Stimulated activated CD8-positive, alpha-beta memory T cell treated with anti-CD3 and anti-CD28 coated beads, Interleukin-15, amount 100 ng/mL, for 24 hours (primary cell): ENCODE measurements around the gene CISD1.

Source experiments
- DNase-seq: peaks from one replicate; pipeline ENCODE4 v3.0.0-alpha.2; 2020; ENCODE audit warnings: low read depth

Gene CISD1

DNA sequence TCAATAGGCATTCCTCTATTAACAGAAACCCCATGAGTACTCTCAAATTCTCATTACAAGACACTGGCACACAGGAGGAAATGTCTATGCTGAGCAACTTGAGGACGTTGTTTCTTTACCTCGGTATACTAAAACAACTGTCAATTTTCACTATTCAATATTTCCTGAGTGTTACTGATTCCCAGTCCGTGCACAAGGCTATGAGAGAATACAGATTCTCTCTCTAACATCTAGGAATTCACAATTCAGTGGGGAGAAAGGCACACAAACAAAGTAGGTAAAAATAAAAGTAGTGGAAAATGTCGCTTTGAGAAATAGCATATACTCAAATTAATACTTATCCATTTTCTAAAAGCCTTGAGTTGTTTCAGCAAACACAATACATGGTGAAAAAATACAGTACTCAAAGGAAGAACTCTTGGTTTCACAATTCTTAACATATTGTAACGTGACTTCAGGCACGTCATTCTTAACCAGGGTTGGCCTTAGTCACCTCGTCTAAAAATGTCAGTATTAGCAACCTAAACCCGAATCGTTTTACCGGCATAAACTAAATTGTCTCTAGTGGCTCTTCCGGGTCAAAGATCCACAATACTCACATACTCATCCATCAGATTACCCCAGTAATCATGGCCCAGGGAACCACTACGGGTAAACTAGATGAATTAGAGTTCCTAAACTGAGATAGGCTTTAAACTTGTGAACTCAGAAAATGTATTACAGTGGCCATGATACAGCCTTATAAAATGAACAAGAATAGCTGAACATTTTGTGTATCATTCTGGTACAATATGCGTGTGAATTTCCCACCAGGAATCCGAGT is 2.7 kb upstream of the CISD1 start:
- DNase-seq: no peak

DNA sequence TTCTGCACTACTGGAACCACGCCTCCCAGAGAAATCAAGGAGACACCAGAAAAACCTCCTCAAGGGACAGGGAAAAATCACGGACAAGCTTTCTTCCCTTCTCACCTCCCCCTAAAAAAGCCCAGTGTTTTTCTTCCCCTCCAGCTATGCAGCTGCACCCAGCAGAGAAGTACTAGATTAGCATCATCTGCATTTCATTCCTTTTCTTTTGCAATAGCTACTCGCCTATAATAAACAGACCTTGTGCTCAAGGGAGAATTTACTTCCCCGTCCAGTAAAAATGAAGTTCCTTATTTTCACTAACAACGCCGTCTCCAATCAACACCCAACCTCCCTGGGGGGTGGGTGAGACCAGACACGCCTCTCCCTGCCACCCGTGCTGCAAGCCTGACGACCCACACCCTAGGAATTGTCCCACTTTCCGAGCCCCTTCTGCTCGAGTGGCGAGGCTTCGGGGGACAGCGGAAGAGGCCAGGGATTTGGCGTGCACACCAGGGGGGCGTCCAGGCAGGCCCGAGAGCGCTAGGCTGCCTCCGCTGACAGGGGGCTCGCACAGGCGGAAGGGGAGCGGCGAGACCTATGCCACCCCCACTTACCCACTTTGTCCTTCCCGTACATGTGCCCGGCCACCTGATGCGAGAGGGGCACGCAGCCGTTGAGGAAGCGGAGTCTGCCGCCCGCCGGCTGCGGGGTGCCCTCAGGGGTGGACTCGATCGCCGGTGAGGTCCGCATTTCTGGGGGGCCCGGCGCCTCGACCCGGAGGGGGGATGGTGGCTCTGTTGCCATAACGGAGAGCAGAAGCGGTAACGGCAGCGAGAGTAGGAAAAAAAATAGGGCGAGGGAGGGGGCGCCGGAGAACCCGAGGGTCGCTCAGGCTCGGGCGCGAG is 1.9 kb upstream of the CISD1 start:
- peak; percentile 10 for DNase-seq

DNA sequence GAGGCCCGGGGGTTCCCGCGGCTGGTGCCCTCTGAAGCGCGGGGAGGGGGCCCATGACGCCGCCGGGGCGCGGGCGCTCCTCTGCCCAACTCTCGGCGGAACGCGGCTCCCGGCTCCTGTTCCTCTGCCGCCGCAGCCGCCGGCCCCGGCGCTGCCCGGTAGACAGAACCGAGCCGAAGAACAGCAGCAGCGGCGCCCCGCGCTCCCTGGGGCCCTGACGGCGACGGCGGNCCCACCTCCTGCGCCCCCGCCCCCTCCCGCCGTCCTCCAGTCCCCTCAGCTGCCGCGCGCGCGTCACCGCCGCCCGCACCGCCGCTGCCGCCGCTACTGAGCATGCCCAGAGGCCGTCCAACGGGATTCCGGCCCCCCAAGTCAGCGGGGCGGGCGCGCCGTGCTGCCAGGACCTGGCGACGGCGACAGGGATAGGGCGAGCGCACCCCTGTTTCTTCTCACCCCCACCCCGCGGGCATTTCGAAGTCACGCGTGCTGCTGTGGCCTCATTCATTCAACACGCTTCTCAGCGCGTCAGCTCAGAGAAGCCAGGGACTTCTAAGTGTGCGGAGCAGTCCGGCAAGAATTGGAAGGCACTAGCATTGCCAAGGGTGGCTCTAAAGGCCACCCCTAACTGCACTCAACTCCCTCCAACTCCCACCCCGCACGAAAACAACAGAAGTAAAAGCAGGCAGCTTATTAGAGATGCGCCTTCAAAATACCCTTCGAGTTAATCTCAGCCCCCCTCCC is 1.1 kb upstream of the CISD1 start, which contains the start of gene IPMK:
IPMK (minus strand) TSS at position 182 of the 741 bp plus-strand sequence. CDS start 283 bp downstream, outside the sequence.
- DNase-seq: peak; percentile 86

DNA sequence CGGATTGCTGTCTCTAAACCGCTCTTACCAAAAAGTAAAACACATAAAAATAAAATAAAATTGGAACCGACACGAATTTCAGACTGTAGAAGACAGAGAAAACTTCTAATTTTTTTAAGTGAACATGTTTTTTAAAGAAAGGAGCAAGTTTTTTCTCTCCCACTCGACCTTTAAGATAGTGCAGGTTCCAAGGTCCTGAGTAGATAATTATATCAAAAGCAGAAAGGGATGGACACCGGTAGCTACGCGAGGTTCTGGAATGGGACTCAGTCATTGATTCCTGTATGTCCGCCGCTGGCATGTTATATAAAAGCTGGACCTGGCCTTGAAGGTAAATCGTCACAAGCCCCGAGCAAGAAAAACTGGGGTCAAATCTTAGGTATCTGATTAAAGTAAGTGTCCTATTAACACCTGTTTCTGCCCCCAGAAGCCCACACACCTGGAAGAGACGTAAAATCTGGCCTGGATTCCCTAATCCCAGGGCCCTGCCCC is 462 bp upstream of the CISD1 start:
- DNase-seq: no peak

DNA sequence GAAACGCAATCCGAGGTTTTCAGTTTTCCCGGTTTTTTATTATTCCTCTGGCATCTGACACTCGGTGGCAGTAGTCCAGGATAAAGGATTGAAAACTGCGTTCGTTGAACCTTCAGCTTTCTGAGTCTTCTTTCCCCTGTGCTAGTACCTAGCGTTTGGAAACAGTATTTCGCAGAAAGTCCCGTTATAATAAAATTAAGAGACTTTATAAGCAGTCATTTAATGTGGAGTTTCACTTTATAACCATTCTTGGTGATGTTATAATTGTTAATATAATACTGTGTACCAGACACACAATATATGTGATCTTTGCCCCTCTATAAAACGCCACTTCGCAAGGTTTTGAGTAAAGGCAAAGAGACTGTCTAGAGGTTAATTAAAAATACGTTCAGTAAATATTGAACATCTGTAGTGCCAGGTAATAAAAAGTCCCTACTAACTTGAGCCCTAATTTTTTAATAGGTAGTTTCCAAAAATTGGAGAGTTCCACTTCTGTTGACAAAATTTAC is 874 bp downstream of the CISD1 start:
- no peak for DNase-seq

DNA sequence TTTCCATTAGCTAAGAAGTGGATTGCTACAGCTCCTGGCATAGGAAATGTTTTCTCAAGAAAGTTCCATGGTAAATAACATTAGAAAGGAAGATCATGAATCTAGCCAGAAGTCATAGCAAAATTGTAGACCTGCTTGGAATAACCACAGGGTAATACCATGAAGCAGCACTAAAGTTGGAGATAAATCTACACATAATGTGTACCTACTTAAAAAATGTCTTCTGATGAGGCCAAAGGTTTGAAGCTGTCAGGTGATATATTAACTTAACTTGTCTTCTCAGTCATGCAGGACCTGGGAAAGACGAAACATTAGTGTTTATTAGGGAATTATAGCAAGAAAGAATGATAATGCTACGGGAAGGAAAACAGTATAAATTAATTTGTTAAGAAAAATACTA is 6.3 kb downstream of the CISD1 start:
- DNase-seq: no peak

DNA sequence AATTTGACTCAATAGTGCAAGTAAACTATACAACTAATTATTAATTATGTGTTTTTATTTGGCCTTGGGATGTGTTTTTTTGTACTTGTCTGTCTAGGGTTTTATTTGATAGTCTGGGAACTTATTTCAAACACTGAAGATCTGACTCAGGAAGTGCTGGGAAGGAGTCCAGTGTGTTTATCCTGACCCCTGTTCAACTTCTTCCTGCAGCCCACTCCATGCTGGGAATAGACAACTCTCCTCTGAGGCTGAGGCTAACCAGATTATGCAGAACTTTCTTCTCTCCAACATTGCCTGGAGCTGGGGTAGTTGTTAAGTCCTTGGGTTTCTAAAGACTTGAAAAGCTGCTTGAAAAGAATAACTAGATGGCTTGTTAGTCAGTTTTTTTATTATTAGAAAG is 6.9 kb downstream of the CISD1 start:
- no peak for DNase-seq

DNA sequence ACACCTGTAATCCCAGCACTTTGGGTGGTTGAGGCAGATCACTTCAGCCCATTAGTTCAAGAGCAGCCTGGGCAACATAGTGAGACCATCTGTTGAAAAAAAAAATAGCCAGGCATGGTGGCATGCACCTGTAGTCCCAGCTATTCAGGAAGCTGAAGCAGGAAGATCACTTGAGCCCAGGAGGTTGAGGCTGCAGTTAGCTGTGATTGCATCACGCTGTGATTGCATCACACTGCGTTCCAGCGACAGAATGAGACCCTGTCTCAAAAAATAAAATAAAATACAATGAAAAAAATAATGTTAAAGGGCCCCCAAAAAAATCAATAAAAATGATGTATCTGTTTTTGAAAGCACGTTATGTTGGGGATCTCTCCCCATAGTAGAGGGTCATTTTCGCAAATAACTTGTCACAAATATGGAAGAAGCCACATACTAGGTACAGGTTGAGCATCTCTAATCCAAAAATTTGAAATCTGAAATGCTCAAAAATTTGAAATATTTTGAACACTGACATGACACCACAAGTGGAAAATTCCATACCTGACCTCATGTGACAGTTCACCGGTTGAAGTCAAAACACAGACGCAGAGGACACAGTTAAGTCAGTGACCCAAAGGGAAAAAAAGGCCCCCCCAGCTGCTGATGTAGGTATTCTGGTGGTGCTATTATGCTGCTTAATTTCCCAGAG is 9.5 kb downstream of the CISD1 start:
- DNase-seq: no peak

DNA sequence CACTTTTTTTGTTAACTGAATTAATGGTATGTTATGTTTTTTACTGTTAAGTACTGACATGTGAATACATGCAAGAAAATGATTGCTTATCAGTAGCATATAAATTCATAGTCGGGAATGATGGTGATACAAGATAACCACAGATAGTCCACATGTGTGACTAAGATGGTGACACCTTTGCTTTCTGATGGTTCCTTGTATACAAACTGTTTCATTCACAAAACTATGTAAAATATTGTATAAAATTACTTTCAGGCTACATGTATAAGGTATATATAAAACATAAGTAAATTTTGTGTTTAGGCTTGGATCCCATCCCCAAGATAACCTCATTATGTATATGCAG is 10.0 kb downstream of the CISD1 start:
- DNase-seq: no peak

DNA sequence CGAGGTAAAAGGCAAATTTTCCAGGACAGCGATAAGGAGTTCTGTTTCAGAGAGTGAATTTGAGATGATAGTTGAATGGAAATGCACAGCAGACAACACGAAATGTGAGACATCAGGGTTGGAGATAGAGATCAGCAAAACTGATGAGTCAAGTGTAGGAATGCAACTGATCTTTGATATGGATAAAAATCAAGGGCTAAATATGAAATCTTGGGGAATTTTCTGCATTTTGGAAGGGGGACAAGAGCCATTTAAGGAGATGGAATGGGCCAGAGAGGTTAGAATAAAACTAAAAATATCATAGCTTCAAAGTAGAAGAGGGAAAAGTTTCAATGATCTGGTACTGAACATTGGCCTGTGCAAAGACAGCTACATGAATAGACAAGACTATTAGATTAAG is 11.5 kb downstream of the CISD1 start:
- DNase-seq: no peak

DNA sequence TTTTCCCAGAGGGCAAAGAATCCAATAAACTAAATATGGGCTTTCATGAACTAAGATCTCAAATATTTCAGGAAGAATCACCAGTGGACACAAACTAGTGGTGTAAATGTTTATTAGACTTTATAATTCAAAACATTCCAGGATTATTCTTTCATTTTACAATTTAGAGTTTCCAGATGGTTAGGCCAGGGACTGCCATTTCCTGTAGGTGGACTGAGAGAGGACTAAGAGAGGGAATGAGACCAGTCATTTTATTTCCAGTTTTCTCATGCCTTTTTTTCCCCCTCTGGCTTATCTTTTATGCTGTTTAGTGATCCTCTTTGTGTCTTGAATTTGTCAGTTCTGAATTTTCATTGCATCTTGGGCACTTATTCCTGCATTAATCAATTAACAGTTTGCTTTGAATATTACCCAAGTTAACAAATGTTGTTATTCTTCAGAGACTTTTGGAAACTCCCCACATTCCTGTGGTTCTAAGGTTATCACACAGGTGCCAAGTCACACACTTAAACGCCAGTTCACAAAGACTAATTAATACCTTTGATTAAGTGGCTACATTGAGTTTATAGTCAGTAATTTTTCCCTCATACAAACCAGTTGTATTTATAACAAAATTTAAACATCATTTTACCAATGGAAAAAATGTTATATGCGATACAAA is 12.3 kb downstream of the CISD1 start:
- no peak for DNase-seq

DNA sequence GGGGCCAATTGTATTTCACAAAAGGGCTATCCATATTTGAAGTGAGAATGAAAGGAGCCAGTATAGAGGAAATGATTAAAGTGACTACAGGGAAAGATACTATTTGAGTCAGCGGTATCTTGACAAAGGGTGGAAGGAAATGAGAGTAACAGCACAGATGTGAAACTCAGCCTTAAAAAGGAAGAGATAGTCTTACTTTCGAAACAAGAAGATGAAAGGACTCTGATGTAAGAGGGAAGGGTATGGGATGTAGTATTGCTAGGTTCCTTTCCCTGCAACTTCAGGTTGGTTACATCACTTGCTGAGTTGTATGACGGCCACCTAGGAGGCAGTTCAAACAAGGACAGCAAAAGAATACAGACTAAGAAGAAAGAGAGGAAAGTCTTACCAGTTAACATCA is 13.7 kb downstream of the CISD1 start:
- DNase-seq: no peak

DNA sequence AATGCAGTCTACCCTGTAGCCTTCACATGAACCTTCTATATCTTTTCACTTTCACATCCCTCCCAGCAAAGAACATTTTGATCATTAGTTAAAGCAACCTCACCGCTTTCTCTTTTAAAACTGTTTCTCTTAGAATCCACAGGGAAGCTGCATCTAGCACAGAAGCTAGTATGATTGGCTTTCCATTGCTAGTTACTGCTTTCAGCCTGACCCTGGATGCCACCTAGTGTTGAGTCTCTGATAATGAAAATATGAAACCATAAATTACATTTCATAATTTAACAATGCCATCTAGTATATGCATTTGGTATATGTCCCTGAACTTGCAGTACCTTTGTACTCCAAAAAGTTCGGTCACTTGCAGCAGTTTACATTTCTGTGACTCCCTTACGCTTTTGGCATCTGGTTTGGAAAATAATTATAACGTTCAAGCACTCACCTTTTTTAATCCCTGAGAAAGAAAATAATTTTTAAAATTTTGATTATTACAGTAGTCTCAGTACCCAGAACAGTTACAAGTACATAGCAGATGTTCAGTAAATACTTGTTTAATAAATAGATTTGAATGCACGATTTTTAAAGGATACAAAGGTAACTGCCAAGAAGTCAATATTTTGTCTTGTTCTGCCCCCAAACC is 22.7 kb downstream of the CISD1 start:
- DNase-seq: no peak

DNA sequence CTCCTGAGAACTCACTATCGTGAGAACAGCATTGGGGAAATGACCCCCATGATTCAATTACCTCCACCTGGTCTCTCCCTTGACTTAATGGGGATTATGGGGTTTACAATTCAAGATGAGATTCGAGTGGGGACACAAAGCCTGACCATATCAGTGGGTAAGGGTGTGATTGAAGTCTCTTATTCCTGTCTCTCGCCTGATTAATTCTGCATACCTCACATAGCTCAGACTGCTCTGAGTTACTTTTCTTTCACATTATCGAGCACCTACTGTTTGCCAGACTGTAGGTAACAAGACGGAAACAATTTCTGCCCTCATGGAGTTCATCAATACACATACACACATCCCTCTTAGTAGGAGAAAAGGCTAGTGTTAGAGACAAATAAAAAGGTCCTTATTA is 25.0 kb downstream of the CISD1 start:
- DNase-seq: no peak

DNA sequence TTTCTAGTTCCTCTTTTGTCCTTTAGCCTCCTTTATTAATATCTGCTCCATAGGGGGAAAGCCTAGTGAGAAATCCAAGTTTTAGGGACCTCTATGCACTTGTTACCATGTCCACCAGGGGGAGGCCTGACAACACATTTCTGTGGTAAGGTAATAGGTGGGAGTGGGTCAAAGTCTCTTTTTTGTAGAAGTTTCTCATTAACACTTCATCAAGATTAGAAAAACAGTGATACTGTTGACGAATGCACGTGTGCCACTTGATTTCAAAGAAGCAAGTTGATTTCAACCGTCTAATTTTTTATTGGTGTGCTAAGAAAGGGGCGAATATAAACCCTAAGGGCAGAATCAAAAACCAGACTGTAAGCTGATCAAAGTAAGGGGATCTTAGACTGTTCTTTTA is 30.6 kb downstream of the CISD1 start:
- no peak for DNase-seq

DNA sequence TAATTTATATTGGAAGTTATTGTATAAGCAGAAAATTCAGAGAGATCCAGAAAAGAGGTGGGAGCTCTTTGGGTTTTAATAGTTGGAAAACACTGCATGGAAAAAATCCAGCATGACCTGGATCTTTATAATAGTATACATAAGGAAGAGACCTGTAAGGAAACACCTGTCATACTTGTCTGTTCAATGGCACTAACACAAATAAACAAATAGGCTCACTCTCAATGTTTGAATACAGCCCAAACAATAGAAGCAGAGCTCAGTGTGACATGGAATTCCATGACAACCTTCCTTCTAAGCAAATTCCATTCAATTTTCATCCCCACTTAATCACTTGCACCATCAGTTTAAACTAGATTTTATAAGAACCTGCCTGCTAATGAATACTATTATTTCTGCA is 31.7 kb downstream of the CISD1 start:
- no peak for DNase-seq

DNA sequence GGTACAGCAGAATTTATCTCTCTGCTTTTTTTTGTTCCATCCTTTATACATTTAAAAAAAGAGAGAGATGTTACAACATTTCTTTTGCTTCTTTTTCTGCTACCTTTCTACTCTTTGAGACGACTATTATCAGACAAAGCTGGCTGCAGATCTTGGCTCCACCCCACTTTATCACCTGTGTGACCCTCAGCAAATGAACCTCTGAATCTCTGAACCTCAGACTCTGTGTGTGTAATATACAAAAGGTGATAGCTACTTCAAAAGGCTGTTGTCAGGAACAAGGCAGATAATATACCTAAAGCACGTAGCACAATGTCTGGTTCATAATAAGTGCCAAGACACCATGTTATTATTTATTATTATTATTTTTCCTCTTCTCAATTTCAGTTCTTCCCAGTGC is 33.3 kb downstream of the CISD1 start:
- DNase-seq: no peak

DNA sequence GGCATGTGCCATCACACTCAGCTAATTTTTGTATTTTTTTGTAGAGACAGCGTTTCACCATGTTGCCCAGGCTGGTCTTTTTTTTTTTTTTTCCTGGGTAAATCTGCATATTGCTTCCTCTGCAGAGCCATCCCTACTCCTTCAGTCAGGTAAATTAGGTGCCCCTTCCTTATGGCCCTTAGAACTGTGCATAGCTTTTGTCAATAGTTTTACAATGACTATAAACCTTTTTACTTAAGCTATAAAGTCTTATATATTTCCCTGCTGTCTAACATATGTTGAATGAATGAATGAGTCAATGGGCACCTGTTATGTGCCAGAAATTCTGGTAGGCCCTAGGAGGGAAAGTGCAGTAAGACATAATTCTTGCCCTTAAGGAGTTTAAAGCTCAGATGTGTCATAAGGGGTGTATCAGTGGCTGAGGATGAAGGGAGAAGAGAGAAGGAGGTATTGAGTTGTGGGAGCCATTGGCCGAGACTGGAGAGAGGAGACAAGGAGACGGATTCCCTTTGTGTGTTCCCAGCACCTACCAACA is 35.2 kb downstream of the CISD1 start:
- DNase-seq: no peak

DNA sequence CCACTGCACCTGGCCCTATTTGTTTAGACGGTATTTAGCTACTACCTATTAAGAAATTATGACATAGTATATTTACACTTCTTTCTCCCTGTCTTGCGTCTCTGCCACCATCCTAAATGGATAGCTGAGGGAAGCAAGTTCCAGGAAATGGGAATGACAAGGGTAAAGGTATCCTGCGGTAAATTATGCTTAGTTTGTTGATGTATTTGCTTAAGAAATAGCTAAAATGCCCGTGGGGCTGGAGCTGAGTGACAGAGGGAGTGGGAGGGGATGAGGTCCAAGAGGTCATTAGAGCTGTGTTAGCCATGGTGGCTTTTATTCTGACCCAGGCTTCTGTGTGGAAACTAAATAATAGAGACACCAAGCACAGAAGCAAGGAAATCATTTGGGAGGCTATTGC is 36.9 kb downstream of the CISD1 start:
- no peak for DNase-seq

DNA sequence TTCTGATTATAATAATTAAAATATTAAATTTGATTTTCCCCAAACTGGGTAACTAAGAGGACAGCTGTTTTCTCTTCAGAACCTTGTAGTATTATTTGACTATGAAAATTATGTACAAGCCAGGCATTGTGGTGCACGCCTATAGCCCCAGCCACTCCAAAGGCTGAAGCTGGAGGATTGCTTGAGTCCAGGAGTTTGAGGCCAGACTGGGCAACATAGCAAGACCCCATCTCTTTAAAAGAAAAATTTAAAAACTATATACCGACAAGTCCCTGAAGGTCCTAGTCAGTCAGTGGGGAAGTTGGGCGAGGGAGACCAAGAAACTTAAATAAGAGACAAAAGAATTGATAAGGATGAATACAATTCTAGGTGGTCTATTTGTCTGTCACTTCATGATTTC is 38.7 kb downstream of the CISD1 start:
- DNase-seq: no peak
